GM12878 (cell line): Measurements from ENCODE around the gene ARID1A. TPM values are rescaled to one million over a fixed set of nuclear protein-coding genes. Genes with fewer than 3 reads are reported as not detected.
A peak's percentile ranks its signal among the peaks of the same experiment; 100 is the strongest.

Experiments
- ATF7 ChIP-seq: fragments of 450-650 bp; IDR thresholded peaks from 2 replicates; pipeline ENCODE4 v1.6.1; 2016; ENCODE audit warnings: low read depth, mild to moderate bottlenecking
- CBX5 ChIP-seq: sonication (generic); IDR thresholded peaks from 2 replicates; pipeline ENCODE4 v1.6.1; 2016; ENCODE audit warnings: low read depth, moderate library complexity, mild to moderate bottlenecking, inconsistent platforms
- CEBPB ChIP-seq, 2 experiments: fragments of 150-350 bp in 1 of 2; IDR thresholded peaks; 2 replicates each; pipeline ENCODE4 v1.6.1; 2012 to 2014; ENCODE audit warnings: low read depth in 2 of 2, low read length in 2 of 2, borderline replicate concordance in 1 of 2, inconsistent platforms in 1 of 2
- CUX1 ChIP-seq: IDR thresholded peaks from 2 replicates; pipeline ENCODE4 v1.6.1; 2012; ENCODE audit warnings: improper control_type of control experiment, low read depth, low read length; ENCODE audit not compliant: insufficient replicate concordance
- ESRRA ChIP-seq: IDR thresholded peaks from 2 replicates; pipeline ENCODE4 v1.6.1; 2012; ENCODE audit warnings: mild to moderate bottlenecking, low read length, improper control_type of control experiment
- FOXK2 ChIP-seq: fragments of 450-650 bp; IDR thresholded peaks from 2 replicates; pipeline ENCODE4 v1.6.1; 2017; ENCODE audit warnings: mild to moderate bottlenecking, moderate library complexity
- LARP7 ChIP-seq: fragments of 450-650 bp; IDR thresholded peaks from 2 replicates; pipeline ENCODE4 v1.6.1; 2017; ENCODE audit warnings: mild to moderate bottlenecking
- MAX ChIP-seq: IDR thresholded peaks from 2 replicates; pipeline ENCODE4 v1.6.1; 2012; ENCODE audit warnings: low read depth, low read length, improper control_type of control experiment
- MTA3 ChIP-seq: IDR thresholded peaks from 2 replicates; pipeline ENCODE4 v1.6.1; 2012; ENCODE audit warnings: low read length, inconsistent platforms, borderline replicate concordance
- RCOR1 ChIP-seq: conservative IDR thresholded peaks from 2 replicates; pipeline ENCODE4 v1.6.1; 2012; ENCODE audit warnings: low read depth, low read length, improper control_type of control experiment
- SRF ChIP-seq, 2 experiments: IDR thresholded peaks; 2 replicates each; pipeline ENCODE4 v1.6.1; 2011; ENCODE audit warnings: low read depth in 2 of 2, low read length in 2 of 2, mild to moderate bottlenecking in 1 of 2, moderate library complexity in 1 of 2
- TAF1 ChIP-seq: IDR thresholded peaks from 2 replicates; pipeline ENCODE4 v1.6.1; 2011; ENCODE audit warnings: mild to moderate bottlenecking, low read depth, low read length, borderline replicate concordance
- USF2 ChIP-seq: IDR thresholded peaks from 2 replicates; pipeline ENCODE4 v1.6.1; 2011; ENCODE audit warnings: low read depth, low read length, improper control_type of control experiment, borderline replicate concordance
- ZNF384 ChIP-seq: IDR thresholded peaks from 2 replicates; pipeline ENCODE4 v1.6.1; 2012; ENCODE audit warnings: low read depth, mild to moderate bottlenecking, low read length, improper control_type of control experiment, borderline replicate concordance
- ZNF592 ChIP-seq: fragments of 450-650 bp; IDR thresholded peaks from 2 replicates; pipeline ENCODE4 v1.6.1; 2017; ENCODE audit warnings: mild to moderate bottlenecking, moderate library complexity
- polyA plus RNA-seq, 11 experiments: library from polyadenylated mRNA; depleted of rRNA in 4 of 11; unstranded in 6 of 11; stranded (reverse) in 5 of 11; fragments of >200 nt; fragmentation: Nextera tagmentation in 4 of 11; fragmentation: Illumina TruSeq in 1 of 11; extraction: Ambion mirVana in 4 of 11; extraction: Trizol in 1 of 11; gene quantifications; 1 replicate in 1 of 11; 2 replicates in 10 of 11; pipeline versions ENCODE4 v1.2.1 to v1.2.3, GENCODE V29; 2011 to 2016; ENCODE audit warnings: inconsistent platforms in 2 of 11, missing spikeins in 2 of 11, low read depth in 1 of 11
- total RNA-seq, 4 experiments: library from RNA; depleted of rRNA in 3 of 4; stranded (reverse); fragments of >200 nt in 3 of 4; fragmentation: Illumina TruSeq in 1 of 4; extraction: Trizol in 1 of 4; gene quantifications; 2 replicates each; pipeline versions ENCODE4 v1.2.1 to v1.2.3, GENCODE V29; 2013 to 2021
- TF ChIP-seq, protein P1 (sequence below), 3 experiments: IDR thresholded peaks in 2 of 3; conservative IDR thresholded peaks in 1 of 3; 2 replicates each; pipeline ENCODE4 v1.5.1; 2011; ENCODE audit warnings: low read depth in 3 of 3, low read length in 3 of 3, mild to moderate bottlenecking in 3 of 3, control low read depth in 2 of 3, moderate library complexity in 2 of 3, inconsistent platforms in 1 of 3, mixed read lengths in 1 of 3; ENCODE audit not compliant: control insufficient read depth in 2 of 3, insufficient read depth in 1 of 3; ENCODE audit errors: extremely low read depth in 1 of 3

ARID1A gene
- total and polyA plus RNA-seq, 10 of the 15 experiments (the other 5 are each of a cell fraction or from before 2014, with no cell fraction given) = 10.0 to 98.0 (median 23.5) TPM

- no peak for TF ChIP-seq ZNF592
- TF ChIP-seq, protein P1, sequence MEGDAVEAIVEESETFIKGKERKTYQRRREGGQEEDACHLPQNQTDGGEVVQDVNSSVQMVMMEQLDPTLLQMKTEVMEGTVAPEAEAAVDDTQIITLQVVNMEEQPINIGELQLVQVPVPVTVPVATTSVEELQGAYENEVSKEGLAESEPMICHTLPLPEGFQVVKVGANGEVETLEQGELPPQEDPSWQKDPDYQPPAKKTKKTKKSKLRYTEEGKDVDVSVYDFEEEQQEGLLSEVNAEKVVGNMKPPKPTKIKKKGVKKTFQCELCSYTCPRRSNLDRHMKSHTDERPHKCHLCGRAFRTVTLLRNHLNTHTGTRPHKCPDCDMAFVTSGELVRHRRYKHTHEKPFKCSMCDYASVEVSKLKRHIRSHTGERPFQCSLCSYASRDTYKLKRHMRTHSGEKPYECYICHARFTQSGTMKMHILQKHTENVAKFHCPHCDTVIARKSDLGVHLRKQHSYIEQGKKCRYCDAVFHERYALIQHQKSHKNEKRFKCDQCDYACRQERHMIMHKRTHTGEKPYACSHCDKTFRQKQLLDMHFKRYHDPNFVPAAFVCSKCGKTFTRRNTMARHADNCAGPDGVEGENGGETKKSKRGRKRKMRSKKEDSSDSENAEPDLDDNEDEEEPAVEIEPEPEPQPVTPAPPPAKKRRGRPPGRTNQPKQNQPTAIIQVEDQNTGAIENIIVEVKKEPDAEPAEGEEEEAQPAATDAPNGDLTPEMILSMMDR (IDR thresholded peaks at IDR 0.05 in 2 of 3, conservative IDR thresholded peaks at IDR 0.05 in 1 of 3; ENCODE audit: control insufficient read depth in 2 of 3, extremely low read depth in 1 of 3, insufficient read depth in 1 of 3, low read depth in 3 of 3, low read length in 3 of 3) = no peak
- TF ChIP-seq ESRRA = no peak
- TF ChIP-seq MTA3 = no peak
- no peak for TF ChIP-seq CEBPB (IDR thresholded peaks at IDR 0.05; ENCODE audit: borderline replicate concordance in 1 of 2, low read depth in 2 of 2, low read length in 2 of 2)
- no peak for TF ChIP-seq ZNF384
- no peak for TF ChIP-seq ATF7
- TF ChIP-seq RCOR1 = no peak
- no peak; the same call in none of the 2 replicates for TF ChIP-seq FOXK2
- peak; percentile 91 for TF ChIP-seq LARP7
- no peak for TF ChIP-seq CUX1
- no peak; the same call in none of the 2 replicates for TF ChIP-seq MAX
- TF ChIP-seq USF2 = no peak
- TF ChIP-seq CBX5 = no peak
- TF ChIP-seq SRF (IDR thresholded peaks at IDR 0.05; ENCODE audit: low read depth in 2 of 2, low read length in 2 of 2) = 0 out of 4 replicates have a peak, but pooled peaks of 1 of the 2 experiments have one; percentile 18
- TF ChIP-seq TAF1 = peak; percentile 61; the same call in 1 of the 2 replicates
These were observed 92.1 kb downstream of the ARID1A start, which contains the start of gene PIGV (continued) for GRCh38 chr1:26787706-26788514.
